Astrocyte (in vitro differentiated cells and primary cell): ENCODE results near the gene POLR2L. TPM values are rescaled to one million over a fixed set of nuclear protein-coding genes. Genes with fewer than 3 reads are reported as not detected.

ENCODE experiments used
- DNase-seq: peaks from one replicate; pipeline ENCODE4 v3.0.0-alpha.2; 2010; ENCODE audit warnings: low read depth
- FAIRE-seq: peaks from 2 replicates; lab custom pipeline; 2011; peaks lifted over from hg19 to GRCh38; lab: Jason Lieb, UNC
- H2AFZ ChIP-seq: 2 replicates; pipeline ENCODE4 v1.6.0; 2012; ENCODE audit warnings: low read depth, low read length, inconsistent platforms
- H3K27ac ChIP-seq: 2 replicates; pipeline ENCODE4 v1.5.1; 2011; ENCODE audit warnings: low read depth, low read length, inconsistent platforms
- H3K27me3 ChIP-seq: 2 replicates; pipeline ENCODE4 v1.6.0; 2011; ENCODE audit warnings: low read length, inconsistent platforms; ENCODE audit not compliant: insufficient read depth
- H3K36me3 ChIP-seq: 2 replicates; pipeline ENCODE4 v1.5.1; 2011; ENCODE audit warnings: low read length, inconsistent platforms; ENCODE audit not compliant: insufficient read depth
- H3K4me1 ChIP-seq: 2 replicates; pipeline ENCODE4 v1.5.1; 2011; ENCODE audit warnings: low read length, inconsistent platforms; ENCODE audit not compliant: insufficient read depth
- H3K4me2 ChIP-seq: 2 replicates; pipeline ENCODE4 v1.6.0; 2012; ENCODE audit warnings: low read length, inconsistent platforms
- H3K4me3 ChIP-seq: 2 replicates; pipeline ENCODE4 v1.5.1; 2011; ENCODE audit warnings: low read depth, mild to moderate bottlenecking, low read length, inconsistent platforms; ENCODE audit not compliant: insufficient read depth
- H3K79me2 ChIP-seq: 2 replicates; pipeline ENCODE4 v1.6.0; 2012; ENCODE audit warnings: mild to moderate bottlenecking, low read length, inconsistent platforms; ENCODE audit not compliant: insufficient read depth
- H3K9ac ChIP-seq: 2 replicates; pipeline ENCODE4 v1.6.0; 2012; ENCODE audit warnings: mild to moderate bottlenecking, low read length, inconsistent platforms
- H3K9me3 ChIP-seq: 2 replicates; pipeline ENCODE4 v1.5.1; 2012; ENCODE audit warnings: low read depth, mild to moderate bottlenecking, low read length, inconsistent platforms; ENCODE audit not compliant: insufficient read depth
- H4K20me1 ChIP-seq: 2 replicates; pipeline ENCODE4 v1.6.0; 2012; ENCODE audit warnings: low read length, inconsistent platforms; ENCODE audit not compliant: insufficient read depth
- H3K27ac Mint-ChIP-seq: one replicate; pipeline ENCODE4 v1.8.0; 2021; ENCODE audit warnings: mild to moderate bottlenecking, mixed read lengths; ENCODE audit not compliant: unreplicated experiment
- H3K27me3 Mint-ChIP-seq: one replicate; pipeline ENCODE4 v1.8.0; 2021; ENCODE audit warnings: low read depth, mixed read lengths; ENCODE audit not compliant: unreplicated experiment
- H3K36me3 Mint-ChIP-seq: one replicate; pipeline ENCODE4 v1.8.0; 2021; ENCODE audit warnings: low read depth, mixed read lengths; ENCODE audit not compliant: unreplicated experiment
- H3K4me1 Mint-ChIP-seq: one replicate; pipeline ENCODE4 v1.8.0; 2021; ENCODE audit warnings: low read depth, mixed read lengths; ENCODE audit not compliant: unreplicated experiment
- H3K4me3 Mint-ChIP-seq: one replicate; pipeline ENCODE4 v1.8.0; 2021; ENCODE audit warnings: mild to moderate bottlenecking, moderate library complexity, mixed read lengths; ENCODE audit not compliant: unreplicated experiment
- H3K9me3 Mint-ChIP-seq: one replicate; pipeline ENCODE4 v1.8.0; 2021; ENCODE audit warnings: mild to moderate bottlenecking, mixed read lengths; ENCODE audit not compliant: unreplicated experiment
- EZH2 ChIP-seq: IDR thresholded peaks from 2 replicates; pipeline ENCODE4 v1.6.1; 2012; ENCODE audit warnings: mild to moderate bottlenecking, low read length, inconsistent platforms; ENCODE audit not compliant: insufficient read depth
- total RNA-seq: library from RNA; stranded (reverse); gene quantifications from 2 replicates; pipeline ENCODE4 v1.2.1, GENCODE V29; 2021
- TF ChIP-seq, protein P1 (sequence below): IDR thresholded peaks from 2 replicates; pipeline ENCODE4 v1.5.1; 2011; ENCODE audit warnings: low read depth, mild to moderate bottlenecking, inconsistent platforms, low read length, moderate library complexity; ENCODE audit not compliant: insufficient read depth

POLR2L gene
- total RNA-seq, 1 donor from 2014 or later: 212 TPM

DNA sequence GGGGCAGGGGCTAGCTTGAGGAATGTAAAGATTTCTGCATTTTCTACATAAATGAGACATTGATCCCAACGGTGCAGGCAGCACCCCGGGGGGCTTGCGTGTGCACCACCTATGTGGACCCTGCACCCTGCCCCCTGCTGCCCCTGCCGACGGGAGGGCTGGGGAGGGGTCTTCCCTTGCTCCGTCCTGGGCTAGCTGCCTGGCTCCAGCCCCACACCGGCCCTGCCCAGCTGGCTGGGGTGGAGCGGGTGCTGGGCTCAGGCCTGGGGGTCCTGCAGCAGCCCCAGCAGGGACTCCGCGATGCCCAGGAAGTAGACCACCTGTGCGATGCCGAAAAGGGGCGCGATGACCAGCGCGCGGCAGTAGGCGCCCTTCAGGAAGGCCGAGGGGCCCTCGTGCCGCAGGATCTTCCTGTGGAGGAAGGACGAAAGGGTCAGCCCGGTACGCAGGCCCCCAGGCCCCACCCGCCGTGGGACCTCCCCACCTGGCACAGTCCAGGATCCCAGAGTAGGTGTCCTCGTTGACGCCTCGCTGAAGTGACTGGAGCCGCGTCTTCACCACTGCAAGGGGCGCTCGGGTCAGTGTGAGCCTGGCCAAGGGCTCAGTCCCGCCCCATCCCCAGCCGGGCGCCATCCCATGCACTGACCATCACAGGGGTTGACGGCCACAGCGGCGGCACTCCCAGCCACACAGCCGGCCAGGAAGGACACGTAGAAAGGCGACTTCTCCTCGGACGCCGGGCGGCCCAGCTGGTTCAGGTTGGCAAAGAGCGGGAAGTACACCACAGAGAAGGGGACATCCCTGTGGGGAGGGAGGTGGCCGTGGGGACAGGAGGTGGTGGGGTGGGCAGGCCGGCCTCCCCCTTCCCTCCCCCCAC lies 50.4 kb downstream of the POLR2L start:
- Histone ChIP-seq H3K4me2 (no peak overlapping the region), H3K4me3 (no peak overlapping the region), H3K79me2 (peaks cover 4% of the 10 kb centered on the region), H3K27ac (no peak overlapping the region), H3K9me3 (no peaks in the 10 kb centered on the region), H3K27me3 (no peaks in the 10 kb centered on the region), H3K36me3 (no peaks in the 10 kb centered on the region), H3K9ac (no peak overlapping the region), H4K20me1 (peaks cover 44% of the 10 kb centered on the region), H2AFZ (no peak overlapping the region), H3K4me1 (peaks cover 11% of the 10 kb centered on the region)
- H3K27me3 Mint-ChIP-seq: no peaks in the 10 kb centered on the region
- no peak overlapping the region for H3K4me3 Mint-ChIP-seq
- H3K27ac Mint-ChIP-seq: no peak overlapping the region
- no peaks in the 10 kb centered on the region for H3K4me1 Mint-ChIP-seq
- H3K36me3 Mint-ChIP-seq: peaks cover 2% of the 10 kb centered on the region
- DNase-seq: no peak
- no peak for TF ChIP-seq EZH2
- TF ChIP-seq, protein P1, sequence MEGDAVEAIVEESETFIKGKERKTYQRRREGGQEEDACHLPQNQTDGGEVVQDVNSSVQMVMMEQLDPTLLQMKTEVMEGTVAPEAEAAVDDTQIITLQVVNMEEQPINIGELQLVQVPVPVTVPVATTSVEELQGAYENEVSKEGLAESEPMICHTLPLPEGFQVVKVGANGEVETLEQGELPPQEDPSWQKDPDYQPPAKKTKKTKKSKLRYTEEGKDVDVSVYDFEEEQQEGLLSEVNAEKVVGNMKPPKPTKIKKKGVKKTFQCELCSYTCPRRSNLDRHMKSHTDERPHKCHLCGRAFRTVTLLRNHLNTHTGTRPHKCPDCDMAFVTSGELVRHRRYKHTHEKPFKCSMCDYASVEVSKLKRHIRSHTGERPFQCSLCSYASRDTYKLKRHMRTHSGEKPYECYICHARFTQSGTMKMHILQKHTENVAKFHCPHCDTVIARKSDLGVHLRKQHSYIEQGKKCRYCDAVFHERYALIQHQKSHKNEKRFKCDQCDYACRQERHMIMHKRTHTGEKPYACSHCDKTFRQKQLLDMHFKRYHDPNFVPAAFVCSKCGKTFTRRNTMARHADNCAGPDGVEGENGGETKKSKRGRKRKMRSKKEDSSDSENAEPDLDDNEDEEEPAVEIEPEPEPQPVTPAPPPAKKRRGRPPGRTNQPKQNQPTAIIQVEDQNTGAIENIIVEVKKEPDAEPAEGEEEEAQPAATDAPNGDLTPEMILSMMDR: no peak
- no peaks in the 10 kb centered on the region for H3K9me3 Mint-ChIP-seq
- no peak for FAIRE-seq

DNA sequence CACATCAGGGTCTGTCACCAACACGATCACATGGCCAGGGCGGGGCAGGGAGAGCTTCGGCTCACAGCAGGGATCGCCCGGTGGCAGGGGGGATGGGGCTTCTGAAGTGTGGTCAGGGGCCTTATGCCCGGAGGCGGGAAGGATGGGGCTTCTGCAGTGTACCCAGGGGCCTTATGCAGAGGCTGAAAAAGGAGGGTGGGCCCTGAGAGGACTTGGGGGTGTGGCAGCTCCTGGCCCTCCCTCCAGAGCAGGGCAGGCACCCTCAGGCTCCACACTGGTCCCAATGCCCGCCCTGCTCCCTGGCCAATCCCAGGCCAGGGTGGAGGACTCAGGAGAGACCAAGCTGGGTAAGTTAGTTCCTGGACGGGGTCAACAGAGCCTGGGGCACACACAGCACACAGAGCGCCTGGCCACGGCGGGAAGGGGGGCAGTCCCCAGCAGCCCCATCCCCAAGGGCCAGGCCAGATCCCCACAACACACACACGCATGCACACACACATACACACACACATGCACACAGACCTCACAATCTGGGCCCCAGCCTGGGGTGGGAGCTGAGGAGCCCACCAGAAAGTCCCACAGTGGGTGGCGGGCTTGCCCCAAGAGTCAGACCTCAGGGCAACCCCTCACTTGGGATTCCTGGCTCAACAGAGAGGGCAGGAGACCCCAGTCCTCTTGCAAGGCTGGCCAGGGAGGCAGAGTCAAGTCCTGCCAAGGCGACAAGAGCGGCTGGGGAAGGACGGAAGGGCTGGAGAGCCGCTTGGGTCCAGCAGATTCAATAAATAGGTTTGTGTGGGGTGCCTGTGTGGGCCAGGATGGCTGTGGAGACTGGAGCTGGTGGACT lies 51.4 kb downstream of the POLR2L start:
- no peak overlapping the region for H3K4me3 Mint-ChIP-seq
- Histone ChIP-seq H3K79me2 (peaks cover 3% of the 10 kb centered on the region), H3K9me3 (no peaks in the 10 kb centered on the region), H3K4me3 (no peak overlapping the region), H4K20me1 (peaks cover 38% of the 10 kb centered on the region), H3K4me2 (no peak overlapping the region), H3K36me3 (no peaks in the 10 kb centered on the region), H3K27ac (no peak overlapping the region), H2AFZ (no peak overlapping the region), H3K27me3 (no peaks in the 10 kb centered on the region), H3K4me1 (peaks cover 3% of the 10 kb centered on the region), H3K9ac (no peak overlapping the region)
- H3K27ac Mint-ChIP-seq: no peak overlapping the region
- no peak for TF ChIP-seq EZH2
- TF ChIP-seq, protein P1: no peak
- DNase-seq (no peak), FAIRE-seq (no peak)
- no peaks in the 10 kb centered on the region for H3K4me1 Mint-ChIP-seq
- H3K9me3 Mint-ChIP-seq: no peaks in the 10 kb centered on the region
- H3K36me3 Mint-ChIP-seq: peaks cover 2% of the 10 kb centered on the region
- H3K27me3 Mint-ChIP-seq: no peaks in the 10 kb centered on the region
